ENCODE measurements around the gene SCMH1.

The SCMH1 gene

DNA sequence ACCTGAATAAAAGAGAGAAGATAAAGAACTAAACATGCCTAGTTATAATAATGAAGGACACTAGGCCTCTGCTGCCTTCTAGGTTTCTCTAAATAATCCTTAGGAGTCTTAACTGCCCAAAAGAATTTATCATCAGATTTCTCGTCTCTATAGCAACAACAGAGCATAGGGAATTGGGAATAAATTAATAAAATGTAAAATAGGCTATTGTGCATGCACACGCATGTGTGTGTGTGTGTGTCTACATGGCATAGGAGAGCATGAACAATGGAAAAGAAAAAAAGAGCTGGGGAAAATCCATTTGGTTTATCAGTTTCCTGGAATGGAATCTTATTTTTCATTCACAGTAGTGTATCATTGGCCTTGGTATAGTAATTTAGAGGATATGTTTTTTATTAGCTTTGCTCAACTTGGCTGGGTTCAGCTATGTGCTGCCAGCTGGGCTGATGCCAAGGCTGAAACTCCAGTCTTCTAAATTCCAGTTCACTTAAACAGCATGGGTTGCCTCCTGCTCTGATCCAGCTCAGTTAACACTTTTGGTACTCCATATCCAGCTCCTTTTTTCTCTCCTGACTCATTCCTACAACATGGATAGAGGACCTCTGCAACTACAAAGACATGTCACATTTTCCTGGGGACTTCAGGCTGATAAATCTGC is 140.0 kb downstream of the SCMH1 start:
- DNase-seq (ENCODE audit: low read depth in 2 of 3, low spot score in 1 of 3), result no peak

DNA sequence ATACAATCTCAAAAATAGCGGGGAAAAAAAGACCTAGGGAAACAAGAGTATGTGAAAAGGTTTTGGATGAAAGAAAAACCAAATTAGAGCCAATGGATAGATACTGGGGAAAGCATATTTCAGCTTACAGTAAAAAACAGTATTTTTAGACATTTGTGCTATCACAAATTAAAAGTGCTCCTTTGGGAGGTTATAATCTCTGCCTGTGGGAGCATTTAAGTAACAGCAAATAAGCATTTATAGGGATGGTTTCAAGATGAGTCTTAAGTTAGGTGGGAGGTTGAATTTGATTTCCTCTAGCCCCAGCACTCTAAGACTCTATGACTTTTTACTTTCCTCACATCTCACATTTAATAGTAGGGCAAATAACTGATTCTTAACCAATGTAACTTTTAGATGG is 141.0 kb downstream of the SCMH1 start:
- DNase-seq (ENCODE audit: low read depth in 2 of 3, low spot score in 1 of 3), result no peak

DNA sequence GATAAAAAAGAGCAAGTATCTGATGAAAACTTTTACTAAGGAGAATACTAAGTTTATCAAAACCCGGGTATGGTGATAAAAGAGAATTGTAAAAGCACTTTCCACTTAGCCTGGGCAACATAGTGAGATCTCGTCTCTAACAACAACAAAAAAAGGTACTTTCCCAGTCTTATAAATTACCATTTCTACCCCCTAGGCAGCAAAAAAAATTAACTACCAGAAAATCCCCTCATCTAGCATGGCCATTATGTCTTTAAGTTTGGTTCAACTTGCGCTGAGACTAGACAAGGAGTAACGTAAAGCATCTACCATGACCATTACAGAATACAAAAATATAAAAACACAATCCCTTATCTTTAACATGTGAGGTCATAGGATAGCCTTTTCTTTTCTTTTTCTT is 141.9 kb downstream of the SCMH1 start:
- DNase-seq (ENCODE audit: low read depth in 2 of 3, low spot score in 1 of 3), result no peak

DNA sequence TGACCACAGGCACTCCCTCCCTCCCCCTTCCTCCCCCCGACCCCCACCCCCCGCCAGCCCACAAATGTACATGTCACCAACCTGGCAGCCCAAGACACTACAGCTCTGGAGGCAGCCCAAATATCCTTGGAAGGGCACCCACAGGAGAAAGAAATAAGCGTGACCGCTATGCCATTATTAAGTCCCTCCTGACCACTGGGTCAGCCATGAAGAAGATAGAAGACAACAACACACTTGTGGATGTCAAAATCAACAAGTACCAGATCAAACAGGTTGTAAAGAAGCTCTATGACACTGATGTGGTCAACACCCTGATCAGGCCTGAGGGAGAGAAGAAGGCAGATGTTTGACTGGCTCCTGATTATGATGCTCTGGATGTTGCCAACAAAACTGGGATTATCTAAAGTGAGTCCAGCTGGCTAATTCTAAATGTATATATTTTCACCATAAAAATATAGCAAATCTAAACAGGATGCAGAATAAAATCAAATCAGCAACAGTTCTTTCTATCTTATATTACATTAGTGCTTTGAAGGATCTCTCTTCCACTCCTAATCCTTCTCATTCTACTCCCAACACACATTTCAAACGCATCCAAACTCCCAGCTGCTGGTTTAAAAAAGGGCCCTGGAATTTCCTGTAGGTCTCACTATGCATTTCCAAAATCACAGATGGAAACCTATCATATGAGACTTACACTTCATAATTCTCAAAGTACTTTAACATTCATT is 143.2 kb downstream of the SCMH1 start:
- no peak for DNase-seq (ENCODE audit: low read depth in 2 of 3, low spot score in 1 of 3)

DNA sequence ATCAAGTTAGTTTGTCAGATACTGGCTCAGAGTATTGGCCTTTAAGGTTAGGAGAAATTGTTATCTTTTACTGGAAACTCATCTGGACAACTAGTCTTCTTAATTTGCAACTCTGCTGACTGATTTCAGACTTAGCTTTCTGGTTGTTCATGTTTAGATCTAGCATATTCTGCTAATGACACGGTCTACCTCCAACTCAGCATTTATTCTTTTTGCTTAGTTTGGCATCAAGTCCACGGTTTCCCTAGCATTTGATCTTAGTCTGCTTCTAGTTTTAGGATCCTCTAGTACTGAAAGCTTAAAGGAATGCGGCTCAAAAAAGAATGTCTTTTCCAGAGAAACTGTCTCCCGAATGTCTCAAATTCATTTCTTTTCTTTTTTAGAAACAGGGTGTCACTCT is 145.0 kb downstream of the SCMH1 start:
- DNase-seq (ENCODE audit: low read depth in 2 of 3, low spot score in 1 of 3), result no peak

DNA sequence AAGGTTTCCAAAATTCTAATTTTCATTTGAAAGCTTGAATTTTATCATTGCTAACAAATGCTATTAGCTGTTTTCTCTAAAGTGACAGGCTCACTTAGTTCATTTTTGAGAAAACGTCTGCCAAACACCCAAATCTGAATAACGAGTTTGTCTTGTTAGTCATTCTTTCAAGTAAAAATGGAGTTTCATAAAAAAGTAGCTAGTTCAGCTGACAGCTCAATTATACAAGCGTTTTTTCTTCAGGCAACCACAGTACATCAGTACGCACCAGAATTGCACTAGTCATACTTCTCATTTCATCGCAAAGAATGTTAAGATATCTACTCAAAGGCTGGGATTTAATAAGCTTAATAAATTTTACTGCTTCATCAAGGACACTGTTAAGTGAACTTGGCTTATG is 148.3 kb downstream of the SCMH1 start:
- DNase-seq (ENCODE audit: low read depth in 2 of 3, low spot score in 1 of 3), result no peak

DNA sequence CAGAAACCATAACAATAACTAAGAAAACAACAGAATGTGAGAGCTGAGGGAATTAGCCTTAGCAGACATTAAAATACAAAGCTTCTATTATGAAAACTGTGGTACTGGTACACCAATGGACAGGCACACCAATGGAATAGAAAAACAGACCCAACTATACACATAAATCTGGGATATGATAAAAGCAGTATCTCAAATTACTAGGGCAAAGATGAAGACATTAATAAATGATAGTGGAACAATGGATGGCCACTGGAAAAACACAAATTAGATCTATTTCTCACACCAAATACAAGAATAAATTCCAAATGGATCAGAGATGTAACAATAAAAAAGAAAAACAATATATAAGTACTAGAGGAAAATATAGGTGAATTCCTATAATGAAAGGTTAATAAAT is 155.2 kb downstream of the SCMH1 start:
- DNase-seq (ENCODE audit: low read depth in 2 of 3, low spot score in 1 of 3), result no peak

DNA sequence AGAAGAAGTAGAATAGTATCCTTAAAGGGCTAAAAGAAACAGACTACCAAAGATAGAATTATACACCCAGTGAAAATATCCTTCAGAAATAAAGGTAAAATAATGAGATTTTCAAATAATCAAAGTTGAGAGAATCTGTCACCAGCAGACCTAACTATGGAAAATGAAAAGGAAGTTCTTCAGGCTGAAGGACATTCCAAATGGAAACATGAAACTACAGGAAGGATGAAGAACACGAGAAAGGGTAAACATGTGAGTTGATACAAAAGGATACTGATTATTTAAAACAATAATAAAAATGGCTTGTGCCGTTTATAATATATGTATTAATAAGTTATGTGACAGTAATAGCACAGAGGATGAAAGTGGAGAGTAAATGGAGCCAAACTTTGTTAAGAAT is 163.5 kb downstream of the SCMH1 start:
- DNase-seq (ENCODE audit: low read depth in 2 of 3, low spot score in 1 of 3), result no peak

DNA sequence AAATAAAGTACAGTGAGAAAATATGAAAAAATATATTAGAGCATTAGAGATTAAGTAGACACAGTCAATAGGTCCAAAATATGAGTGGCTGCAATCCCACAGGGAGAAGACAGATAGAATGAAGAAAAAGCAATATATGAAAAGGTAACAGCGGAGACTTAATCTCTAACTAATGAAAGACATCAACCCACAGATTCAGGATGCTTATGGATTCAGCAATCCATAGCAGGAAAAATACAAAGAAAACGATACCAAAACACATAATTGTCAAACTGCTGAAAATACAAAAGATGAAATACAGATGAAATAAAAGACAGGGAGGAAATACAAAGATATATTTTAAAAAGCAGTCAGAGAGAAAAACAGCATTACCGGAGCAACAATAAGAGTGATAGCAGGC is 163.9 kb downstream of the SCMH1 start:
- DNase-seq (ENCODE audit: low read depth in 2 of 3, low spot score in 1 of 3), result no peak

DNA sequence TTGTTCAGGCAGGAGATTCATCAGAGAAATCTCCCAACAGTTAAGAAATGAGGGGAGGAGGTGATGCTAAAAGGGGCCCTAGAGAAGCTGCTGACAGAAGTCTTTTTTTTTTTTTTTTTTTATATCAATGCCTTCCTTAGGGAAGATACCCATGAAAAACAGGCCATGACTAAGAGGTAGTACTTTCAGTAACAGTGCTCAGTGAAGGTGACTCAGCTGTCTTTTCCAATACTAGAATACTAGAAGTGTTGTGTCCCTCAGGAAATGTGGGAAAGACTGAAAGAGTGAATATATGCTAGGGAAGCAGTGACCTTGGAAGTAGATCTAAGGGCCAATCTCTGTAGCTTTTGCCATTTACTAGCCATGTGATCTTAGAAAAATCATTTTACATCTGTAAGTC is 168.1 kb downstream of the SCMH1 start:
- DNase-seq (ENCODE audit: low read depth in 2 of 3, low spot score in 1 of 3), result no peak

DNA sequence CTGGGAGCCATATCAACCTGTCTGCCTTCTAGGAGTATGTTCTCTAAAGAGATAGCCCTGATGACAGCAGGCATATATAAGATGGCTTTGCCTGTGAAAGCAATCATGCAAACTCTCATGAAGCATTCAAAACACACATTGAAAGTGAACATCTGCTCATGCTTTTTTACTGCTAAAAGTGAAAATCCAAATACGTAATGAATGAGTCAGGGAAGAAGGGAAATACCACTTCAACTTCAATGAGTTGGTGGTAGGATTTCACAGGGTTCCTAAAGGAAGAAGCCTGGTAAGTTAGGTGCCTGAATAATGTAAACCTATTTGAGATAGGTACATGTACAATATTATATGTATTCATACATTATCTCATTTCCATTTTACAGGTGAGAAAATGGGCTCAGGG is 170.1 kb downstream of the SCMH1 start:
- DNase-seq (ENCODE audit: low read depth in 2 of 3, low spot score in 1 of 3), result no peak

DNA sequence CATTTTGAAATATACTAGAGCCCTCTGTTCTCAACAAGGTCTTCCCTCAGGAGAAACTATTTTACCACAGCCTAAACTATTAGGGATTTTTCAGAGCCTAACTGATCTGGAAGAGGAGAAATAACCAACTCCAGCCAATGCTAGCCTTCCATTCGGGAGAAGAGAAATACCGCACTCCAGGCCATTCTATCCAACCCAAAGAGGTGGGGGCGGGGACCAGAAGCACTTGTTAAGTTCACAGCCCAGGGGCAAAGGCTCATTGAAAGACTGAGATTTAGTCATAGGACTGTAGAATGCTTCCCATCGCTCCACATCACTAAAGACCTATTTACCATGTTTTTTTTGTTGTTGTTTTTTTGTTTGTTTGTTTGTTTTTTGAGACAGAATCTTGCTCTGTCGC is 185.2 kb downstream of the SCMH1 start:
- no peak for DNase-seq (ENCODE audit: low read depth in 2 of 3, low spot score in 1 of 3)

DNA sequence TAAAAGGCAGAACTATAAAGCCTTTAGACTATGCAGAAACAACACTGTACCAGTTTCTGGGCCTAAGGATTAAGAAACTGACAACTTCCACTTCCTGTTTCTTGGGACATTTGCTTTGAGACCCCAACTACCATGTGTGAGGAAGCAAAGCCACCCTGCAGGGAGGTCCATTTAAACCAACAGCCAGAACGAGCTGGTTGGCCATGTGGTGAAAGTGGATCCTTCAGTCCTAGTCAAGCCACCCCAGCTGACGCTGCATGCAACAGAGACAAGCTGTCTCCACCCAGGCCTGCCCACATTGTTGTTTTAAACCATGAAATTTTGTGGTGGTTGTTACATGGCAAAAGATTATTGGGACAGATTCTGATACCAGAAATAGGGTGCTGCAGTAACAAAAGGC is 188.8 kb downstream of the SCMH1 start:
- DNase-seq (ENCODE audit: low read depth in 2 of 3, low spot score in 1 of 3), result no peak

DNA sequence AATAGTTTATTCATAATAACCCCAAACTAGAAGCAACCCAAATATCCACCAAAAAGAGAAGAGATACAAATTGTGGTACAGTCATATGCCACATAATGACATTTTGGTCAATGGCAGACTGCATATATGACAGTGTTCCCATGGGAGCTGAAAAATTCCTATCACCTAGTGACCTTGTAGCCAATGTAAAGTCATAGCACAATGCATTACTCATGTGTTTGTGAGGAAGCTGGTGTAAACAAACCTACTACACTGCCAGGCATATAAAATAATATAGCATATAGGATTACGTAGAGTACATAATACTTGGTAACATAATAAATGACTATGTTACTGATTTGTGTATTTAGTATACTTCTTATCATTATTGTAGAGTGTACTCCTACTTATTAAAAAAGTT is 191.1 kb downstream of the SCMH1 start:
- DNase-seq (ENCODE audit: low read depth in 2 of 3, low spot score in 1 of 3), result no peak

DNA sequence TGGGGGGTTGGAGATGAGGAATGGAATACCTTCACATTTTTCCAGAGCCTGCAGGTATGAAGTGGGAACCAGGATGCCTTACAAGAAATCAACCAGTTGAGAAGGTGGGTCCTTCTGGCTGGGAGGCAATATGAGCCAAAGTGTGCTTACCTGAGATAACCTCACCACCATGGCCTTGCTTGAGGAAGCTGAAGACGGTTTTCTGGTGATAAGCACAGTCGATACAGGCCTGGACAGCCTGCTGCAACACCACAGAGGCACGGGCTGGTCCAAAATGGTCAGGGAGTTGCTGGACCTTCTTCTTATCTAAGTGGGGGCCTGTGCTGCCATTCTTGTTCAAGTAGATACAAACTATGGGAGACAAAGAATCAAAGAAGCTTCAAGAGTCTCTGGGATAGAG is 193.6 kb downstream of the SCMH1 start:
- DNase-seq (ENCODE audit: low read depth in 2 of 3, low spot score in 1 of 3), result no peak

DNA sequence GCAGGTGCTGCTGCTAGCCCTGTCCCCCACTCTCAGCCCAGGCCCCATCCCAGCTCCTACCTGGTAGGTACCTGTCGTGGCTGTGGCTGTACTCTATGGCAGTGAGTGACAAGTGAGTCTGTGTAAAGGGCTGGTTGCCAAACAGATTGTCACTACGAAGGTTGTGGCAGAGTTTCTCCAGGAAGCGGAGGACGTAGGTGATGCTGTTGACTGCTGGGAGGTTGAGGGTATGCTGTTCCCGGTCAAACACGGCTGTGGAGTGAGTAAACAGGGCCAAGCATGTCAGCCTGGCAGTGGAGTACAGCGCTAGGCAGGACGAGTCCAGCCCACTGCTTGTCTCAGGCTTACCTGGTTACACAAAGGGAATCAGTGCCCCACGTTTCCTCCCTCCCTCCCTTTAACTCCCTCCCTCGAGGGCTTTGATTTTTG is 195.7 kb downstream of the SCMH1 start:
- DNase-seq (ENCODE audit: low read depth in 2 of 3, low spot score in 1 of 3), result no peak

DNA sequence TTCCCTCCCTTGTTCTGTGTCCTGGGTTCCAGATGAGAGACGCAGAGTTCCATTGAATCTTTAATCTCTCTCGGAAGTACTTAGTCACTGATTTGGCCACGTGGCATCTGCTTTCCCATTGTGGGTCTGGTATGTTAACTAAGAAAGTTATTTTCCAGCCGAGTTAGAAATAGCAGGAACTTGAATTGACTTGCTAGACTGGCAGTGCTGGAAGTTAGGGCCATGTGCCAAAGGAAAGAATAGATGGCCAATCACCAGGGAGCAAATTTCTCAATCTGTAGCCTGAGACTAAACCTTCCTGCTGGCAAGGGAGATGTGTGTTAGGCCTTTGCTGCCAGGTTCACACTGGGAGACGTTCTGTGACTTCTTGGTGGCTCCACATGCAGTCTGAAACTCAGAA is 196.4 kb downstream of the SCMH1 start:
- no peak for DNase-seq (ENCODE audit: low read depth in 2 of 3, low spot score in 1 of 3)

DNA sequence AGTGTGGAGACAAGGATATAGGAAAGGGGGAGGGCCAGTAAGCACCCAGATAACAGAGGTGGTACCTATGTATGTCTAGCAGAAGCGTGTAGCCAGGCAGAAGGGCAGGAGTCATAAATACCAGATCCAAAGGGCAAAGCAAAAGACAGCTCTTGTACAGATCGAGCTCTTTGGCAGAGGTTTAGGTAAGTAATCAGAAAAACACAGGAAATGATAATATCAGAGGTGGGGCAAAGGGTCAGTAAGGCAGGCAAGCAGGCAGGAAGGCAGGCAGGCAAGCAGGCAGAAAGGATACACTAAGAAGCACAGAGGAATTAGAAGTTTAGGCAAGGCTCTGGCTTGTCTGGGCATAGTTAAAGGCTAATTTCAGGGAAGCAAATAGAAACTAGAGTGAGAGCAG is 197.9 kb downstream of the SCMH1 start:
- no peak for DNase-seq (ENCODE audit: low read depth in 2 of 3, low spot score in 1 of 3)

DNA sequence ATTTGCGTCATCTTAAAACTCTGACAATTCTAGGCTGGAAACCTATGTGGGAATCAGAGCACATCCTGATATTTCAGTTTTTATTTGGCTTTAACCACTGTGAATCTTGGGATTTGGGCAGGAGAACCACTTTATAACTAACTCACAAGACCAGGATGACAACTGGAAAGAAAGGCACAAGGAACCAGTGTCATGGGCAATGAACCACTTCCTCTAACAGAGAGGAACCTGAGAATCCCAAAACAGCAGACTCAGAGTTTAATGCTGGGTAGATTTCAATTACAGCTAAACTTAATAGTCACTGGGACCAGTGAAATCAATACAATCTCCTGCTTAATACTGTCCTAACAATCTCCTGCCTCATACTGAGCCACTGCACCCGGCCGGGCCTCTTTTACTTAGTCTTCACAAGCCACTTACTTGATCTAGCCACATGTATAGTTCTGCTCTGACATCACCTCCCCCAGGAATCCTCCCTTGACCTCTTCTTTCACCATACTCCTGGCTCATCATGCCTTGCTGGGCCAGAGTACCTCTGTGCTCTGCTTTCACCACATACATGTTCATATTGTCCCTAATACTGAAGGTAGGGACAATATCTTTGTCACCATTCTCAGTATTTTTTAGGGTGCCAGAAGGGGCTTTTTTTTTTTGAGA is 200.4 kb downstream of the SCMH1 start:
- no peak for DNase-seq (ENCODE audit: low read depth in 2 of 3, low spot score in 1 of 3)

DNA sequence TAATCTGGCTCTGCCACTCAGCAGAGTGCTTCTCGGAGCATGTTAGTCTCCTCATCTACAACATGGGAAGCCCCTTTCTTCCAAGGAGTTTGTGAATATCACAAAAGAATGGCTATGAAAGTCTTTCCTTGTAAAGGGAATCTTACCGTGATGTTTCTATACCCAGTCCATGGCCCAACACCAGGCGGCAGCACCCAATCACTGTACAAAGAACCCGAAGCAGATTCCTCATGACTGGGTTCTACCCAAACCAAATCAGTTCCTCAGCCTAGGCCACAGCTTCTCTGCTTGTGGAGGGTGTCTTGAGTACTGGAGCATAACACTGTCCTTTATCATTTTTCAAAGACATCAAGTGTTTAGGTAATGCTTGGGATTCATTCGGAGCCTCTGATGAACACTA is 204.0 kb downstream of the SCMH1 start:
- no peak for DNase-seq (ENCODE audit: low read depth in 2 of 3, low spot score in 1 of 3)

DNA sequence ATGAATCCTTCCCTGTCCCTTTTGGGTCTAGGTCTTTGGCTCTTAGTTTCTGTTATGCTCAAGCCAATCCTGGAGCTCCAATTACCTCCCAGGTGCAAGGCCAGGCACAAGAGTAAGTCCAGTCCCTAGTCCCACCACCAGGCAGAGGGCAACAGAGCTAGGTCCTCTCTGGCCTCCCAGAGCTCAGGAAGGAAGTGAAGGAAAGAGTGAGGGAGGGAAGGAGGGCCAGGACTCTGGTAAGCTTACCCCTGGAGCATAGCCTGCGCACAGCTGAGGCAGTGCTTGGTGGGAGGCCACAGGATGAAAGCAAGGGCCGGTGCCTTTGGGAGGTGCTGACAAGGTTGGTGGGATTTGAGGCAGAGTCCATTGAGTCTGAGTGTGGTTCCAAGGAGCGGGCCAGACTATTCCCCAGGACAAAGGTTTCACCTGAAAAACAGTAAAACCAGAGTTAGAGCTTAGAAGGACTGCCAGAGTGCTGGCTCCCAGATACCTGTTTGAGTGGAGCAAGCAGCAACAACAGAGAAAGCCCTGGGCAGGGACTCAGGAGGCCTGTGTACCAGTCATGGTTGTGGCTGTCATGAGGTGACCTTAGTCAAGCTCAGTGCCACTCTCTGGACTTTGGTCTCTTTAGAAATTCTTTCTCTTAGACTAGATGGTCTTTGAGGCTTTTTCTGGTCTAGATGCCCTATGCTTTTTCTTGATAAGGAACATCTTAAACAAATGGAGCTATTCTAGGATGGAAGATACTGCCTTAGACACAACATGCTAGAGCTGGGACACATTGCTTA is 204.8 kb downstream of the SCMH1 start:
- DNase-seq (ENCODE audit: low read depth in 2 of 3, low spot score in 1 of 3), result no peak

DNA sequence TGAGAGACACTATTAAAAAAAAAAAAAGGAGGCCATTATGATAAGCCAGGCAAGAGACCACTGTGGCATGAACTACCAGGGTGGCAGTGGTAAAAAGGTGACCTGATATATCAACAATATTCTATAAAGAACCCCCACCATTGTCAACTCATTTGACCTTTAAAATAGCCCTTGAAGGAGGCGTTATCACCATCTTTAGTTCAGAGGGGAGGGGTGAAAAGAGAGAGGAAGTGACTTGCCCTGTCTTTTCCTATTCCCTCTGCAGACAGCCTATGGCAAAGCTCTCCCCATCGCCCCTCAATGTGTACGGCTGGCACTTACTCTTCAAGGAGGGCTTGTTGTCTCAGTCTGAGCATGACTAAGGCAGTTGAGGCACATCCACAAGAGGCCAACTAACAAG is 208.8 kb downstream of the SCMH1 start:
- DNase-seq (ENCODE audit: low read depth in 2 of 3, low spot score in 1 of 3), result no peak

Data from stimulated activated CD4-positive, alpha-beta T cell treated with anti-CD3 and anti-CD28 coated beads, Interleukin-12 subunit alpha, Interleukin-12 subunit beta, amount 100 ng/mL, for 48 hours (primary cell).